ENCODE results near the gene CUEDC2.
A peak's percentile ranks its signal among the peaks of the same experiment; 100 is the strongest.

CUEDC2 gene

DNA sequence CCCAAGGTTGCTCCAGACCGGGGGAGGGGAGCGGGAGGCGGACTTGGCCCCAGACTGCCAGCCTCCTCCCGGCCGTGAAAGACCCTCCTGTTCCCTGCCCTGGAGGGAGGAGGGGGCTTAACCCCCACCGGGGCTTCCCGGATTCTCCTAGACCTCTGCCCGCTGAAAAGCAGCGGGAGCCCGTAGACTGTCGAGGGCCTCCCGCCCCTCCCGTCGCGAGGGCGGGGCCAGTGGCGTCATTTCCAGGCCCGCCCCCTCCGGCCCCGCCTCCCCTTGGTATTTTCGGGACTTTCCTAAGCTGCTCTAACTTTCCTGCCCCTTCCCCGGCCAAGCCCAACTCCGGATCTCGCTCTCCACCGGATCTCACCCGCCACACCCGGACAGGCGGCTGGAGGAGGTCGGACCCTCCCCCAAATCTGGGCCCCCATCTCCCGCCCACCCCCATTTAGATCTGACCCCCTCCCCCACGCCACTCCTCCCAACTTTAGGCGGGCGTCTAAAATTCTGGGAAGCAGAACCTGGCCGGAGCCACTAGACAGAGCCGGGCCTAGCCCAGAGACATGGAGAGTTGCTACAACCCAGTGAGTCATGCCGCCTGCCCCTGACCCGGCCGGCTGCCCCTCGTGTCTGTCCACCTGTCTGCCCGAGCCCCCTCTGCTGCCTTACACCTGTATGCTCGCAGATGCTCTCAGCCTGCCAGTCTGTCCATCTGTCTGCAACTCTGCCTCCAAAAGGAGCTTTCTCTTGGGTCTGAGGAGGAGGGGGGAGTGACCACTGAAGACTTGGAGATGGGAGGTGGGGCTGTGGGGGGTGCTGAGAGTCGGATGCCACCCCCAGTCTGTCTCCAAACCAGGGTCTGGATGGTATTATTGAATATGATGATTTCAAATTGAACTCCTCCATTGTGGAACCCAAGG is 36.7 kb downstream of the CUEDC2 start, which contains the start of gene NFKB2:
TSS of gene NFKB2 (plus strand) at position 306 of the 917 bp plus-strand sequence. CDS start at position 561, 255 bp downstream.
- DNase-seq: peak; percentile 40 to 61

DNA sequence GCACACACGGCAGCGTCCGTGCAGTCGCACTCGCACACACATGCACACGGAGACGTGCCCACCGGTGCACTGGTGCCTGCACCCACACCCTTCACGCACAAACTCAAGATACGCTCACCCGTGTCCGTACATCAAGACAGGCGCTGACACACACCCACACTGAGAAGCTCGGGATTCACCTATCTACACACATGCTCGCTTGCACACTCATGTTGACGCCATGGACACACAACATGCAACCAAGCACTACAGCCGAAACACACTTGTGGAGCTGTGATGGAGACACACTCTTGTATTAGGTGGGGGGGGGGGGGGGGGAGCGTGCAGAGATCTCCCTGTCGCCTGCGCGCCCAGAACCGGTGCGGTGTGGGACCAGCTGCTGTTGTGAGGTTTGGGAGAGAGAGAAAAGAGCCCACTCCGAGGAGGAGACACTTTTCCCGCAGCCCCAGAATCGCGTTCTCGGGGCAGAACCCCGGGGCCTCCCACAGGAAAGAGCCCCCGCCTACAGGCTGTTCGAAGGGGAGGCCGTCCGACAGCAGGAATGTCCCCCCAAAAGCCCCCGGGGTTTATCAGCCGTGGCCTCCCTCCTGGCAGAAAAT is 37.5 kb downstream of the CUEDC2 start:
- DNase-seq: no peak

GRCh38 chr10:102394079-102394800 is 38.1 kb downstream of the CUEDC2 start:
- peak; percentile 68 to 86 for DNase-seq

DNA sequence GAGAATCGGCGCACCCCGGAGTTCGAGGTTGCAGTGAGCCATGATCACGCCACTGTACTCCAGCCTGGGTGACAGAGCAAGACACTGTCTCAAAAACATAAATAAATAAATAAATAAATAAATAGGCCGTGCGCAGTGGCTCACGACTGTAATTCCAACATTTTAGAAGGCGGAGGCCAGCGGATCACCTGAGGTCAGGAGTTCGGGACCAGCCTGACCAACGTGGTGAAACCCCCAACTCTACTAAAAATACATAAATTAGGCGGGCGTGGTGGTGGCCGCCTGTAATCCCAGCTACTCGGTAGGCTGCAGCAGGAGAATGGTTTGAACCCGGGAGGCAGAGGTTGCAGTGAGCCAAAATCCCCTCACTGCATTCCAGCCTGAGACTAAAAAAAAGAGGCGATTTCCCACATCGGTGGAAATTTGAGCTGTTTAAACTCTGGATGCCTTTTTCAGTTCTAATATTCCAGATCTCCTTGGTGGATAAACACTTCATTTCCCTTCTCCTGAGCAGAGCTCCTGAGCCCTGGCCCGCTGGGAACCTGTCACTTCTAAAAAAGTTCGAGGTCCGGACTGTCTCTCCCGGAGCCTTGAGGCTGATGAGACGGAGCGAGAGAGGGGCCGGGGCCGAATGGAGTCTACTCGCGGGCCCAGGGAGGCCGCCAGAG is 38.8 kb downstream of the CUEDC2 start:
- no peak for DNase-seq

- DNase-seq: no peak
Measured at GRCh38 chr10:102392306-102392705, 40.1 kb downstream of the CUEDC2 start.

GRCh38 chr10:102389894-102390293 is 42.5 kb downstream of the CUEDC2 start:
- no peak for DNase-seq

GRCh38 chr10:102384606-102385429 is 47.6 kb downstream of the CUEDC2 start:
- no peak for DNase-seq

- no peak for DNase-seq
Measured at GRCh38 chr10:102384053-102384452, 48.3 kb downstream of the CUEDC2 start.

- no peak for DNase-seq
Measured at GRCh38 chr10:102382871-102383270, 49.5 kb downstream of the CUEDC2 start.

DNA sequence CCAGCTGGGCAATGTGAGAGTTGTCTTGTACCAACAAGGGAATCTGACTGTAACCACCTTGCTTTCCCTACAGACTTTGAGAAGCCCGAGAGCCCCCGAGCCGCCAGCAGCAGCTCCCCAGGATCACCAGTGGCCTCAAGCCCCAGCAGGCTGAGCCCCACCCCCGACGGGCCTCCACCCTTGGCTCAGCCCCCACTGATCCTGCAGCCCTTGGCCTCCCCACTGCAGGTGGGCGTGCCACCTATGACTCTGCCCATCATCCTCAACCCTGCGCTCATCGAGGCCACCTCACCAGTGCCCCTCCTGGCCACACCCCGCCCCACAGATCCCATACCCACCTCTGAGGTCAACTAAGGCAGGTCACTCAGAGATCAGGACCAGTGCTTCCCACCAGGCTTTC is 50.4 kb downstream of the CUEDC2 start:
- DNase-seq: no peak

- DNase-seq: no peak
Measured at GRCh38 chr10:102379383-102379782, 53.0 kb downstream of the CUEDC2 start.

DNA sequence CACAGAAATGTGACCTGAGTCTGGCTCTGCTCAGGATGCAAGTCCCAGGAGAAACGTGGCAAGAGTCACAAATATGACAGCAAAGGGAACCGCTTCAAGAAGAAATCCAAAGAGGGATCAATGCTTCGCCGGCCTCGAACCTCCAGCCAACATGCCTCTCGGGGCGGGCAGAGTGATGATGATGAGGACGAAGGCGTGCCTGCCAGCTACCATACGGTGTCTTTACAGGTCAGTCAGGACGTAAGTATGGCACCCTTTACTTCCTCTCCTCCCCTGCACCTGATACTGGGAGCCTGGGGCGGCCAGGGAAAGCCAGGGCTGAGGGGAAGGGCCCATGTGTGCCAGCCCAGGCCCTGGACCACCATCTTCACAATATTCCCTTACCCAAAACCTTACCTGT is 55.5 kb downstream of the CUEDC2 start:
- no peak for DNase-seq

GRCh38 chr10:102375867-102376266 is 56.5 kb downstream of the CUEDC2 start:
- no peak for DNase-seq

GRCh38 chr10:102375250-102375649 is 57.1 kb downstream of the CUEDC2 start:
- DNase-seq: no peak

Data from SHP77 (cell line).